ENCODE measurements around the gene ATP2B2.

DNA sequence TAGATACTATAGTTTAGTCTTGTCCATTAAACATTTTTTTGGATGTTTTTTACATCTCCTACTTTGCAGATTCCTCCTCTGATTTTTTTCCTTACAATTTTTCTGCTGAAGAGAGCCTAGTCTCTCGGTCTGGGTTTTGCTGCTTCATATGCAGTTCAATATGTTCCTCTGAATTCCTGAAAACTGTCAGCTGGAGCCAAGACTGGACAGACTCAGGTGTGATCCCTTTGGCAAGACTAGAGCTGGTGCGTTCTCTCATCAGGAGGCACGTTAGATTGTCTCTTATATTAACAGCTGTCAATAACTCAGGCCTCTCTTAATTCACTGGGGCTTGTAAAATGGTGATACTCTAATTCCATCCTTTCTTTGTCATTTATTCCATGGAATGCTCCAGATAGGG lies 199.2 kb downstream of the ATP2B2 start:
- TF ChIP-seq, protein P1, sequence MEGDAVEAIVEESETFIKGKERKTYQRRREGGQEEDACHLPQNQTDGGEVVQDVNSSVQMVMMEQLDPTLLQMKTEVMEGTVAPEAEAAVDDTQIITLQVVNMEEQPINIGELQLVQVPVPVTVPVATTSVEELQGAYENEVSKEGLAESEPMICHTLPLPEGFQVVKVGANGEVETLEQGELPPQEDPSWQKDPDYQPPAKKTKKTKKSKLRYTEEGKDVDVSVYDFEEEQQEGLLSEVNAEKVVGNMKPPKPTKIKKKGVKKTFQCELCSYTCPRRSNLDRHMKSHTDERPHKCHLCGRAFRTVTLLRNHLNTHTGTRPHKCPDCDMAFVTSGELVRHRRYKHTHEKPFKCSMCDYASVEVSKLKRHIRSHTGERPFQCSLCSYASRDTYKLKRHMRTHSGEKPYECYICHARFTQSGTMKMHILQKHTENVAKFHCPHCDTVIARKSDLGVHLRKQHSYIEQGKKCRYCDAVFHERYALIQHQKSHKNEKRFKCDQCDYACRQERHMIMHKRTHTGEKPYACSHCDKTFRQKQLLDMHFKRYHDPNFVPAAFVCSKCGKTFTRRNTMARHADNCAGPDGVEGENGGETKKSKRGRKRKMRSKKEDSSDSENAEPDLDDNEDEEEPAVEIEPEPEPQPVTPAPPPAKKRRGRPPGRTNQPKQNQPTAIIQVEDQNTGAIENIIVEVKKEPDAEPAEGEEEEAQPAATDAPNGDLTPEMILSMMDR (IDR thresholded peaks at IDR 0.05 in 2 of 3, conservative IDR thresholded peaks at IDR 0.05 in 1 of 3; ENCODE audit: insufficient read depth in 2 of 3, low read depth in 1 of 3, low read length in 3 of 3): no peak
- TF ChIP-seq DMBX1 (CRISPR knock-in tag; IDR thresholded peaks at IDR 0.05; ENCODE audit: borderline replicate concordance) (no peak), ZNF324 (CRISPR knock-in tag; IDR thresholded peaks at IDR 0.05) (no peak)
